22Rv1 (cell line): ENCODE results near the gene LAS1L.
"Not testable (repeated sequence)": the region's sequence is repeated elsewhere in the genome, so short reads cannot be mapped to it uniquely, and the experiment has no call there.

Experiments used
- H3K27ac ChIP-seq: fragments of 450-650 bp; 2 replicates; pipeline ENCODE4 v1.5.1; 2017
- ZFX ChIP-seq: fragments of 450-650 bp; IDR thresholded peaks from 2 replicates; pipeline ENCODE4 v1.6.1; 2017; ENCODE audit warnings: antibody characterized with exemption, borderline replicate concordance
- TF ChIP-seq, protein P1 (sequence below): fragments of 450-650 bp; IDR thresholded peaks from 2 replicates; pipeline ENCODE4 v1.5.1; 2017; ENCODE audit warnings: mild to moderate bottlenecking

Gene LAS1L

DNA sequence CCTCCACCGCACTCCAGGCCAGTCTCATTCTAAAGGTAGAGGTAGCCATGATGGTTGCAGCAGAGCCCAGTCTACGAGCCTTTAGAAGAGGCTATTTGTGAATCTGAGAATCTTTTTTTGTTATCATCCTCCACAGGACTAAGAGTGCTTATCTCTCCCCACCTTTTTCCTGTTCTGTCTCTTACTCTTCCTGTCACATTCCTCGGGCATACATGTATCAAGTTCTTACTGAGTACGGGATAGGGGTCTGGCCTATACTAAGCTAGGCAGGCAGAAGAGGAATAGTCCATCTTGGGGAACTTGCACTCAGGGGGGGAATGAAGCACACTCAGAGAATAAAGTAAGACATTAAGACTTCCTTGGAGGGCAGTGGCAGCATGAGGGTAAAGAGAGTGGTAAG lies 25.7 kb downstream of the LAS1L start:
- no peak overlapping the region for H3K27ac ChIP-seq
- TF ChIP-seq ZFX: no peak
- TF ChIP-seq, protein P1, sequence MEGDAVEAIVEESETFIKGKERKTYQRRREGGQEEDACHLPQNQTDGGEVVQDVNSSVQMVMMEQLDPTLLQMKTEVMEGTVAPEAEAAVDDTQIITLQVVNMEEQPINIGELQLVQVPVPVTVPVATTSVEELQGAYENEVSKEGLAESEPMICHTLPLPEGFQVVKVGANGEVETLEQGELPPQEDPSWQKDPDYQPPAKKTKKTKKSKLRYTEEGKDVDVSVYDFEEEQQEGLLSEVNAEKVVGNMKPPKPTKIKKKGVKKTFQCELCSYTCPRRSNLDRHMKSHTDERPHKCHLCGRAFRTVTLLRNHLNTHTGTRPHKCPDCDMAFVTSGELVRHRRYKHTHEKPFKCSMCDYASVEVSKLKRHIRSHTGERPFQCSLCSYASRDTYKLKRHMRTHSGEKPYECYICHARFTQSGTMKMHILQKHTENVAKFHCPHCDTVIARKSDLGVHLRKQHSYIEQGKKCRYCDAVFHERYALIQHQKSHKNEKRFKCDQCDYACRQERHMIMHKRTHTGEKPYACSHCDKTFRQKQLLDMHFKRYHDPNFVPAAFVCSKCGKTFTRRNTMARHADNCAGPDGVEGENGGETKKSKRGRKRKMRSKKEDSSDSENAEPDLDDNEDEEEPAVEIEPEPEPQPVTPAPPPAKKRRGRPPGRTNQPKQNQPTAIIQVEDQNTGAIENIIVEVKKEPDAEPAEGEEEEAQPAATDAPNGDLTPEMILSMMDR: no peak

DNA sequence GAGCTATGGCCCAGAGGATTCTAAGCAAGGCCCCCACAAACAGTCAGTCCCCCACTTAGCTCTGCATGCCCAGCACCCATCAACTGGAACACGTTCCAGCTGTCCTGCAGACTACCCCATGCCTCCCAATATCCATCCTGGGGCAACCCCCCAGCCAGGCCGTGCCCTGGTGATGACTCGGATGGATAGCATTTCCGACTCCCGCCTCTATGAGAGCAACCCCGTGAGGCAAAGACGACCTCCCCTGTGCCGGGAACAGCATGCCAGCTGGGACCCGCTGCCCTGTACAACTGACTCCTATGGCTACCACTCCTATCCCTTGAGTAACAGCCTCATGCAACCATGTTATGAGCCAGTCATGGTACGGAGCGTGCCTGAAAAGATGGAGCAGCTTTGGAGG lies 32.0 kb downstream of the LAS1L start:
- no peak overlapping the region for H3K27ac ChIP-seq
- no peak for TF ChIP-seq ZFX

DNA sequence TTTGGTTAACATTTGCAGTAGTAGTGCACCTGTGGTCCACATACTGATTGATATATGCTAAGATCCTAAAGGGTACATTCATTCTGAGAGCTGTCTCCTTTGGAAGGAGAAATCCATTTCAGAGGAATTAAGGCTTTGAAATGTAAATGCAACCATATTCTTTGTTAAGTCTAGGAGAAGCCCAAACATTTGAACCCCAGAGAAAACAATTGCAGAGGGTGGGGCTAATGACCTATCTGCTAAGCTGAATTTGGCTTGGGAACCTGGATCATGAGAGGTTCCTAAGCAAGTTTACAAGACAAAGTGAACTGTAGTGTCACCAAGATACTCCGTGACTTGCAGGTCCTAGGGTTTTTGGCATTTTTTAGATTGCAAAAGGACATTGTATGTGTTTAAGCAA lies 41.2 kb downstream of the LAS1L start:
- H3K27ac ChIP-seq: no peak overlapping the region
- TF ChIP-seq ZFX: no peak
- TF ChIP-seq, protein P1: no peak

DNA sequence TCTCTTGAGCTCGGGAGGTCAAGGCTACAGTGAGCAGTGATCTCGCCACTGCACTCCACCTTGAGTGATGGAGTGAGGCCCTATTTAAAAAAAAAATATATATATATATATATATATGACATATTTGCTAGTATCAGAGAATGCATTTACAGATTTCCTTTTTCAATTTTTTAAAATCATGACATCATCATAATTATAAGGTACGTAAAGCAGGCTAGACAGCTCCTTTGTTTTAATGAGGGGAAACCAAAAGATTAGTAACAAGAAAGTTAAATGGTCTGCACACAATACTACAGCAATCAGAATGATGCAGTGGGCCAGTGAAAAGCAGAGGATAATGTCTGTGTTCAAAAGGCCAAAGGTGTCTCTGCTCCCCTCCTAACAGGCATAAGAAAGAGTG lies 43.0 kb downstream of the LAS1L start:
- H3K27ac ChIP-seq: no peak overlapping the region
- TF ChIP-seq, protein P1: no peak
- TF ChIP-seq ZFX: no peak

DNA sequence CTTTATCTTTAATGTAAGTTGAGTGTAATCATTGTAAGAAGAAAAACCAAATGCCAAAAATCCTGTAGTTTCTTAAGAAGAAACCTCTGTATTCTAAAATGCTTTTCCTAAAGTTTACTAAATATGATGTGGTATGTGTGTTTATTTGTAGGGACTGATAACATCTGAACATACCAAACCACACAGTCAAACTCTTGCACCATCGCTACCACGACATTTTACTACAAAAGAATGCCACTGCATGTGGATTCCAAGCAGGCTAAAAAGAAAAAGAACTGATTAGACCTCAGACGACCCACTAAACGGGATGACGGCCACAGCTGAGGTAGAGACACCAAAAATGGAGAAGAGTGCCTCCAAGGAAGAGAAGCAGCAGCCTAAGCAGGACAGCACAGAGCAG lies 46.1 kb downstream of the LAS1L start:
- no peak overlapping the region for H3K27ac ChIP-seq
- TF ChIP-seq, protein P1: no peak
- TF ChIP-seq ZFX: no peak

DNA sequence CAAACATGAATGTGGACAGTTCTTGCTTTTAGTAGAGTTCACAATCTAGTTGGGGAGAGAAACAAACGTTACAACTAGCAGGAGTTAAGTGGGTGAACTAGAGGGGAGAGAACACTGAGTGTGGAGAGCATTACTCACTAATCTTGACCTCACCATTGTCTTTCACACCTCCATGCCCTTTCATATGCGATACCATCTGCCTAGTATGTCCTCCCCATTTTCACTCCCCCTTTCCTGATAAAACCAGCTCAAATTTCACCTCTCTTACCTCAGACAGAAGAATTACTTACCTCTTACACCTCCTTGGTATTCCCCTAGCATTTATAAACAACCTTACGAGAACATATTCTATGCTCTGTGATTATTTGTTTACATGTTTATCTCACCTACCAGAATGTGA lies 53.6 kb downstream of the LAS1L start:
- TF ChIP-seq, protein P1: no peak
- TF ChIP-seq ZFX: no peak
- H3K27ac ChIP-seq: no peak overlapping the region

DNA sequence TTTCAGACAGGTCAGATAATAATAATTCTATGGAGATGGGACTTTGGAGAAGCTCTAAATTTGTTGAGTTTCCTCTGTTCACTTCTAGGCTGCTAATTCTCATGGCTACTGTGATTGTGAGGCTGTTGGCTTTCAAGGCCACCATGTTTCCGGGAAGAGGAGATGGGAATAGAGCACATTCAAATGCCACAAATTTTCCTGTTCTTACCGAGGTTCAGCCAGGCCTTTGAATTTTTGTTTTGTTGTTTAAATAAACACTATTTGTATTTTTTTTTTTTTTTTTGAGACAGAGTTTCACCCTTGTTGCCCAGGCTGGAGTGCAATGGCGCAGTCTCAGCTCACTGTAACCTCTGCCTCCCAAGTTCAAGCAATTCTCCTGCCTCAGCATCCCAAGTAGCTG lies 55.5 kb downstream of the LAS1L start:
- not testable (repeated sequence) for H3K27ac ChIP-seq

DNA sequence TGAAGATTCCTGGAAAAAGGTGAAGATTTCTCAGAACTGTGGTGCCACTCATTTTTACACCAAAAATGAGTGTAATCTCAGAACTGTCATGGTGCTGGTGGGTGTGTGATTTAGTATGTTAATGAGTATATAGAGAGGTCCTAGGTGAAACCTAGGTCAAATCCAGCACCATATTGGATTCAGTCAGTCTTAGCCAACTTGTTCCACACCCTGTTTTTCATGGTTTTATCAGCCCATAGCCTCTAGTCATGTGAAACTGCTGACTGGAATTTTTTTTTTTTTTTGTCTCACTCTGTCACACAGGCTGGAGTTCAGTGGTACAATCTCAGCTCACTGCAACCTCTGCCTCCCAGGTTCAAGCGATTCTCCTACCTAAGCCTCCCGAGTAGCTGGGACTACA lies 58.0 kb downstream of the LAS1L start:
- no peak for TF ChIP-seq ZFX
- TF ChIP-seq, protein P1: no peak
- no peak overlapping the region for H3K27ac ChIP-seq
